GM12878 (cell line): Measurements from ENCODE around the gene TXNL4A.

Experiments
- HDAC2 ChIP-seq: fragments of 200-600 bp; sonication (generic); IDR thresholded peaks from 2 replicates; pipeline ENCODE4 v1.6.1; 2017
- STAT3 ChIP-seq: IDR thresholded peaks from 2 replicates; pipeline ENCODE4 v1.6.1; 2011; ENCODE audit warnings: low read depth, low read length, improper control_type of control experiment
- TAF1 ChIP-seq: IDR thresholded peaks from 2 replicates; pipeline ENCODE4 v1.6.1; 2011; ENCODE audit warnings: mild to moderate bottlenecking, low read depth, low read length, borderline replicate concordance

DNA sequence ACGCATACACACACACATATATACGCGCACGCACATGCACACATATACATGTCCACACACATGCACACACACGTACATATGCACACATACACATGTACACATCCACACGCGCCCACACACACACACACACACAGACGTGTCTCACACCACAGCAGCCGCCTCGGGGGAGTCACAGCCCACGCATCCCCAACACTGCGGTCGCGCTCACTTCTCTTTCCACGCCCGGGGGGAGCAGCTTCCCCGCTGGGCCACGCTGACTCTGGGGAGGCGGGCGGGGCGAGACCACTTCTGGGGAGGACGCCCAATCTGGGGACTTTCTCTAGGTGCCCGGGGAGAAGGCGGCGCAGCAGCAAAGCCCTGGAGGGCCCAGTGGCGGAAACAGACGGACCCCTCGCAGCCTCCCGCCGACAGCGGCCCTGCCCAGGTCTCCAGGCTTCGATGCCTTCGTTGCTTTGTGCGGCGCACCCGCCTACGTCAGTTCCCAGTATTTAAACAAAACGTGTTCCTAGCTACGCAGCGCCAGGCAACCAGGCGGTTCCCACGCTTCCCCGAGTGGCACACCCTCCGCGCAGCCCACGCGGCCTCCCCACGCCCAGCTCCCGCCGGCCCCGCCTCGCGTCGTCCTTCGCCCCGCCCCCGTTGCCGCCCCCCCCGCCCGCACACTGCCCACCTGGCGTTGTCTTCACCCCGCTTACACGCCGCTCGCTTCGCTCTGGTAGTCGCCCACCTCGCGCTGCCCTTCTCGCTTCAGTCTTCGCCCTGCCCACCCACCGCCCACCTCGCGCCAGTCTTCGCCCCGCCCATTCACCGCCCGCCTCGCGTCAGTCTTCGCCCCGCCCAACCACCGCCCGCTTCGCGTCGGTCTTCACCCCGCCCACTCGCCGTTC is 45.1 kb upstream of the TXNL4A start:
- TF ChIP-seq TAF1 (no peak), HDAC2 (no peak), STAT3 (no peak)
